Panc1 (cell line): Measurements from ENCODE around the gene KCNAB2.

Experiments used
- CTCF ChIP-seq: fragments of 450-650 bp; IDR thresholded peaks from 2 replicates; pipeline ENCODE4 v1.5.1; 2017; ENCODE audit warnings: mild to moderate bottlenecking
- POLR2AphosphoS5 ChIP-seq: IDR thresholded peaks from 2 replicates; pipeline ENCODE4 v1.6.1; 2012; ENCODE audit warnings: mild to moderate bottlenecking, low read depth, low read length, moderate library complexity
- REST ChIP-seq, 2 experiments: IDR thresholded peaks; 2 replicates each; pipeline ENCODE4 v1.6.1; 2011 to 2012; ENCODE audit warnings: low read depth in 2 of 2, control low read depth in 1 of 2, low read length in 1 of 2, mild to moderate bottlenecking in 1 of 2, moderate library complexity in 1 of 2; ENCODE audit not compliant: insufficient read depth in 1 of 2
- SIN3A ChIP-seq: IDR thresholded peaks from 2 replicates; pipeline ENCODE4 v1.6.1; 2012; ENCODE audit warnings: low read depth, mild to moderate bottlenecking, low read length, moderate library complexity, borderline replicate concordance; ENCODE audit not compliant: insufficient read depth
- TCF7L2 ChIP-seq: IDR thresholded peaks from 2 replicates; pipeline ENCODE4 v1.6.1; 2011; ENCODE audit warnings: mild to moderate bottlenecking, low read depth, low read length, inconsistent platforms

- TF ChIP-seq CTCF (no peak), POLR2AphosphoS5 (no peak), REST (IDR thresholded peaks at IDR 0.05; ENCODE audit: insufficient read depth in 1 of 2, low read depth in 2 of 2, low read length in 1 of 2) (no peak), SIN3A (no peak), TCF7L2 (no peak)
These were observed 75.3 kb downstream of the KCNAB2 start for GRCh38 chr1:6121021-6121421.
